ENCODE data around the gene RPL4.

DNA sequence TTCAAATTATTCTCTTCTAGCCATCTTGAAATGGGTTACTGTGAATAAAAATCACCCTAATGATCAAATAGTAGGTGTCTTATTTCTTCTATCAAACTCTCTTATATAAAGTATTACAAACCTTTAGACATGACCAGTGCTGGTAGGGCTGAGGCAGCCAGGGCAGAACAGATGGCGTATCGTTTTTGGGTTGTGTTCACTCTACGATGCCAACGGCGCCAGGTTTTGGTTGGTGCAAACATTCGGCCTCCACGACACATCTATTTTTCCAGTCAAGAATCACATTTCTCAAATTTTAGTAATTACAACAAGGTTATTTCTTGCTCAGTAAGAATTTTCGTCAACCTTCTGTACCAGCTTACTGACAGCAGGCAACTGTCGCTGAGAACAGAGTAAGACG, 2.2 kb downstream of the RPL4 start:
- TF ChIP-seq, protein P1, sequence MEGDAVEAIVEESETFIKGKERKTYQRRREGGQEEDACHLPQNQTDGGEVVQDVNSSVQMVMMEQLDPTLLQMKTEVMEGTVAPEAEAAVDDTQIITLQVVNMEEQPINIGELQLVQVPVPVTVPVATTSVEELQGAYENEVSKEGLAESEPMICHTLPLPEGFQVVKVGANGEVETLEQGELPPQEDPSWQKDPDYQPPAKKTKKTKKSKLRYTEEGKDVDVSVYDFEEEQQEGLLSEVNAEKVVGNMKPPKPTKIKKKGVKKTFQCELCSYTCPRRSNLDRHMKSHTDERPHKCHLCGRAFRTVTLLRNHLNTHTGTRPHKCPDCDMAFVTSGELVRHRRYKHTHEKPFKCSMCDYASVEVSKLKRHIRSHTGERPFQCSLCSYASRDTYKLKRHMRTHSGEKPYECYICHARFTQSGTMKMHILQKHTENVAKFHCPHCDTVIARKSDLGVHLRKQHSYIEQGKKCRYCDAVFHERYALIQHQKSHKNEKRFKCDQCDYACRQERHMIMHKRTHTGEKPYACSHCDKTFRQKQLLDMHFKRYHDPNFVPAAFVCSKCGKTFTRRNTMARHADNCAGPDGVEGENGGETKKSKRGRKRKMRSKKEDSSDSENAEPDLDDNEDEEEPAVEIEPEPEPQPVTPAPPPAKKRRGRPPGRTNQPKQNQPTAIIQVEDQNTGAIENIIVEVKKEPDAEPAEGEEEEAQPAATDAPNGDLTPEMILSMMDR (IDR thresholded peaks at IDR 0.05; ENCODE audit: low read length): no peak
- TF ChIP-seq EZH2phosphoT487 (IDR thresholded peaks at IDR 0.05; ENCODE audit: low read length) (no peak), EZH2 (optimal IDR thresholded peaks at IDR 0.05; ENCODE audit: low read depth, low read length) (no peak)

All from MM.1S (cell line).